ENCODE measurements around the gene EDEM3.

Gene EDEM3

GRCh38 chr1:184648856-184649201 lies 105.8 kb downstream of the EDEM3 start:
- no peak overlapping the region for H3K27ac ChIP-seq
- no peaks in the 10 kb centered on the region for H3K36me3 ChIP-seq (ENCODE audit: insufficient read depth, low read length)
- no peak for DNase-seq (ENCODE audit: low read depth, low spot score)
- H3K9ac ChIP-seq (ENCODE audit: insufficient read length), result no peak overlapping the region
- H3K9me3 ChIP-seq (ENCODE audit: low read depth, low read length), result no peaks in the 10 kb centered on the region
- TF ChIP-seq EZH2 (IDR thresholded peaks at IDR 0.05), result no peak
- no peak for TF ChIP-seq FOXP2 (optimal IDR thresholded peaks at IDR 0.05; ENCODE audit: control extremely low read depth, extremely low read length, insufficient read depth)
- no peak for TF ChIP-seq POLR2AphosphoS5 (IDR thresholded peaks at IDR 0.05; ENCODE audit: borderline replicate concordance, low read depth, low read length)
- no peak overlapping the region for H3K4me3 ChIP-seq

- no peak overlapping the region for H3K4me3 ChIP-seq
- no peak for DNase-seq (ENCODE audit: low read depth, low spot score)
- H3K9me3 ChIP-seq (ENCODE audit: low read depth, low read length), result no peaks in the 10 kb centered on the region
- H3K9ac ChIP-seq (ENCODE audit: insufficient read length), result no peak overlapping the region
- H3K36me3 ChIP-seq (ENCODE audit: insufficient read depth, low read length), result no peaks in the 10 kb centered on the region
- H3K27ac ChIP-seq, result no peak overlapping the region
- TF ChIP-seq EZH2 (IDR thresholded peaks at IDR 0.05) (no peak), POLR2AphosphoS5 (IDR thresholded peaks at IDR 0.05; ENCODE audit: borderline replicate concordance, low read depth, low read length) (no peak), FOXP2 (optimal IDR thresholded peaks at IDR 0.05; ENCODE audit: control extremely low read depth, extremely low read length, insufficient read depth) (no peak)
These were observed 106.3 kb downstream of the EDEM3 start for GRCh38 chr1:184648160-184648855.

GRCh38 chr1:184647471-184647870 lies 107.2 kb downstream of the EDEM3 start:
- Histone ChIP-seq H3K36me3 (ENCODE audit: insufficient read depth, low read length) (no peaks in the 10 kb centered on the region), H3K4me3 (no peak overlapping the region), H3K27ac (no peak overlapping the region), H3K9ac (ENCODE audit: insufficient read length) (no peak overlapping the region), H3K9me3 (ENCODE audit: low read depth, low read length) (no peaks in the 10 kb centered on the region)
- TF ChIP-seq POLR2AphosphoS5 (IDR thresholded peaks at IDR 0.05; ENCODE audit: borderline replicate concordance, low read depth, low read length), result no peak
- TF ChIP-seq EZH2 (IDR thresholded peaks at IDR 0.05), result no peak
- TF ChIP-seq FOXP2 (optimal IDR thresholded peaks at IDR 0.05; ENCODE audit: control extremely low read depth, extremely low read length, insufficient read depth), result no peak
- no peak for DNase-seq (ENCODE audit: low read depth, low spot score)

- Histone ChIP-seq H3K27ac (no peak overlapping the region), H3K9ac (ENCODE audit: insufficient read length) (no peak overlapping the region), H3K9me3 (ENCODE audit: low read depth, low read length) (no peaks in the 10 kb centered on the region), H3K4me3 (no peak overlapping the region), H3K36me3 (ENCODE audit: insufficient read depth, low read length) (no peaks in the 10 kb centered on the region)
- no peak for DNase-seq (ENCODE audit: low read depth, low spot score)
- no peak for TF ChIP-seq FOXP2 (optimal IDR thresholded peaks at IDR 0.05; ENCODE audit: control extremely low read depth, extremely low read length, insufficient read depth)
- TF ChIP-seq EZH2 (IDR thresholded peaks at IDR 0.05), result no peak
- no peak for TF ChIP-seq POLR2AphosphoS5 (IDR thresholded peaks at IDR 0.05; ENCODE audit: borderline replicate concordance, low read depth, low read length)
These were observed 107.8 kb downstream of the EDEM3 start for GRCh38 chr1:184646824-184647223.

- TF ChIP-seq FOXP2 (optimal IDR thresholded peaks at IDR 0.05; ENCODE audit: control extremely low read depth, extremely low read length, insufficient read depth), result no peak
- TF ChIP-seq POLR2AphosphoS5 (IDR thresholded peaks at IDR 0.05; ENCODE audit: borderline replicate concordance, low read depth, low read length), result no peak
- TF ChIP-seq EZH2 (IDR thresholded peaks at IDR 0.05), result no peak
- Histone ChIP-seq H3K4me3 (no peak overlapping the region), H3K36me3 (ENCODE audit: insufficient read depth, low read length) (no peaks in the 10 kb centered on the region), H3K9me3 (ENCODE audit: low read depth, low read length) (no peaks in the 10 kb centered on the region), H3K27ac (no peak overlapping the region), H3K9ac (ENCODE audit: insufficient read length) (no peak overlapping the region)
- DNase-seq (ENCODE audit: low read depth, low spot score), result no peak
These were observed 108.4 kb downstream of the EDEM3 start for GRCh38 chr1:184646178-184646701.

- TF ChIP-seq EZH2 (IDR thresholded peaks at IDR 0.05), result no peak
- TF ChIP-seq POLR2AphosphoS5 (IDR thresholded peaks at IDR 0.05; ENCODE audit: borderline replicate concordance, low read depth, low read length), result no peak
- no peak for TF ChIP-seq FOXP2 (optimal IDR thresholded peaks at IDR 0.05; ENCODE audit: control extremely low read depth, extremely low read length, insufficient read depth)
- no peaks in the 10 kb centered on the region for H3K9me3 ChIP-seq (ENCODE audit: low read depth, low read length)
- DNase-seq (ENCODE audit: low read depth, low spot score), result no peak
- no peak overlapping the region for H3K4me3 ChIP-seq
- H3K9ac ChIP-seq (ENCODE audit: insufficient read length), result no peak overlapping the region
- no peak overlapping the region for H3K27ac ChIP-seq
- H3K36me3 ChIP-seq (ENCODE audit: insufficient read depth, low read length), result no peaks in the 10 kb centered on the region
These were observed 109.9 kb downstream of the EDEM3 start for GRCh38 chr1:184644771-184645170.

- Histone ChIP-seq H3K36me3 (ENCODE audit: insufficient read depth, low read length) (no peaks in the 10 kb centered on the region), H3K4me3 (no peak overlapping the region), H3K9ac (ENCODE audit: insufficient read length) (no peak overlapping the region), H3K9me3 (ENCODE audit: low read depth, low read length) (no peaks in the 10 kb centered on the region), H3K27ac (no peak overlapping the region)
- DNase-seq (ENCODE audit: low read depth, low spot score), result no peak
- no peak for TF ChIP-seq FOXP2 (optimal IDR thresholded peaks at IDR 0.05; ENCODE audit: control extremely low read depth, extremely low read length, insufficient read depth)
- TF ChIP-seq EZH2 (IDR thresholded peaks at IDR 0.05), result no peak
- TF ChIP-seq POLR2AphosphoS5 (IDR thresholded peaks at IDR 0.05; ENCODE audit: borderline replicate concordance, low read depth, low read length), result no peak
These were observed 111.0 kb downstream of the EDEM3 start for GRCh38 chr1:184643661-184644060.

GRCh38 chr1:184641894-184642293 lies 112.8 kb downstream of the EDEM3 start:
- H3K9me3 ChIP-seq (ENCODE audit: low read depth, low read length), result no peaks in the 10 kb centered on the region
- no peaks in the 10 kb centered on the region for H3K36me3 ChIP-seq (ENCODE audit: insufficient read depth, low read length)
- H3K9ac ChIP-seq (ENCODE audit: insufficient read length), result no peak overlapping the region
- DNase-seq (ENCODE audit: low read depth, low spot score), result no peak
- no peak overlapping the region for H3K4me3 ChIP-seq
- no peak overlapping the region for H3K27ac ChIP-seq
- no peak for TF ChIP-seq FOXP2 (optimal IDR thresholded peaks at IDR 0.05; ENCODE audit: control extremely low read depth, extremely low read length, insufficient read depth)
- no peak for TF ChIP-seq POLR2AphosphoS5 (IDR thresholded peaks at IDR 0.05; ENCODE audit: borderline replicate concordance, low read depth, low read length)
- TF ChIP-seq EZH2 (IDR thresholded peaks at IDR 0.05), result no peak

- no peak for DNase-seq (ENCODE audit: low read depth, low spot score)
- H3K4me3 ChIP-seq, result no peak overlapping the region
- no peaks in the 10 kb centered on the region for H3K36me3 ChIP-seq (ENCODE audit: insufficient read depth, low read length)
- no peak overlapping the region for H3K27ac ChIP-seq
- no peaks in the 10 kb centered on the region for H3K9me3 ChIP-seq (ENCODE audit: low read depth, low read length)
- H3K9ac ChIP-seq (ENCODE audit: insufficient read length), result no peak overlapping the region
- TF ChIP-seq POLR2AphosphoS5 (IDR thresholded peaks at IDR 0.05; ENCODE audit: borderline replicate concordance, low read depth, low read length), result no peak
- no peak for TF ChIP-seq FOXP2 (optimal IDR thresholded peaks at IDR 0.05; ENCODE audit: control extremely low read depth, extremely low read length, insufficient read depth)
- no peak for TF ChIP-seq EZH2 (IDR thresholded peaks at IDR 0.05)
These were observed 114.2 kb downstream of the EDEM3 start for GRCh38 chr1:184640505-184640904.

All from SK-N-MC (cell line).